H9 (cell line): ENCODE results near the gene ARPC1A. TPM values are rescaled to one million over a fixed set of nuclear protein-coding genes. Genes with fewer than 3 reads are reported as not detected.

ENCODE experiments used
- DNase-seq: peaks from one replicate; pipeline ENCODE4 v3.0.0-alpha.2; 2017
- H2AFZ ChIP-seq: one replicate; pipeline ENCODE4 v1.6.1; 2013; ENCODE audit warnings: mild to moderate bottlenecking, low read length, control low read depth, moderate library complexity
- H2AK5ac ChIP-seq: 2 replicates; pipeline ENCODE4 v1.6.1; 2013; ENCODE audit warnings: low read length, control low read depth, mixed read lengths; ENCODE audit not compliant: insufficient read length
- H2BK120ac ChIP-seq: one replicate; pipeline ENCODE4 v1.6.1; 2013; ENCODE audit warnings: low read depth, mild to moderate bottlenecking, low read length, control low read depth, inconsistent platforms; ENCODE audit not compliant: poor library complexity, severe bottlenecking
- H2BK12ac ChIP-seq: 2 replicates; pipeline ENCODE4 v1.6.1; 2013; ENCODE audit warnings: low read length, control low read depth, mixed read lengths, low read depth; ENCODE audit not compliant: insufficient read length
- H2BK15ac ChIP-seq: 2 replicates; pipeline ENCODE4 v1.6.1; 2013; ENCODE audit warnings: low read depth, low read length, control low read depth
- H2BK20ac ChIP-seq: one replicate; pipeline ENCODE4 v1.6.1; 2013; ENCODE audit warnings: low read depth, mild to moderate bottlenecking, low read length, control low read depth, inconsistent platforms; ENCODE audit not compliant: poor library complexity, severe bottlenecking
- H2BK5ac ChIP-seq: 2 replicates; pipeline ENCODE4 v1.6.1; 2013; ENCODE audit warnings: low read length, control low read depth, mixed read lengths; ENCODE audit not compliant: insufficient read length
- H3K14ac ChIP-seq: 2 replicates; pipeline ENCODE4 v1.6.1; 2013; ENCODE audit warnings: low read length, control low read depth; ENCODE audit not compliant: insufficient read depth
- H3K18ac ChIP-seq: 2 replicates; pipeline ENCODE4 v1.6.1; 2013; ENCODE audit warnings: low read depth, mild to moderate bottlenecking, mixed read lengths, low read length, control low read depth; ENCODE audit not compliant: insufficient read length
- H3K23ac ChIP-seq: 2 replicates; pipeline ENCODE4 v1.6.1; 2013; ENCODE audit warnings: low read length, control low read depth, mixed read lengths, low read depth; ENCODE audit not compliant: insufficient read length
- H3K23me2 ChIP-seq: 2 replicates; pipeline ENCODE4 v1.6.1; 2013; ENCODE audit warnings: low read depth, mild to moderate bottlenecking, mixed read lengths, low read length, control low read depth; ENCODE audit not compliant: insufficient read length, poor library complexity, severe bottlenecking
- H3K27ac ChIP-seq: 2 replicates; pipeline ENCODE4 v1.5.1; 2013; ENCODE audit warnings: low read length, control low read depth, mixed read lengths, low read depth; ENCODE audit not compliant: insufficient read length
- H3K27me3 ChIP-seq: 2 replicates; pipeline ENCODE4 v1.6.1; 2013; ENCODE audit warnings: low read length, control low read depth, inconsistent platforms; ENCODE audit not compliant: insufficient read depth
- H3K4ac ChIP-seq: 2 replicates; pipeline ENCODE4 v1.6.1; 2013; ENCODE audit warnings: low read depth, mild to moderate bottlenecking, control low read depth, inconsistent platforms, low read length, moderate library complexity
- H3K4me1 ChIP-seq: 2 replicates; pipeline ENCODE4 v1.6.1; 2013; ENCODE audit warnings: low read length, control low read depth, inconsistent platforms; ENCODE audit not compliant: insufficient read depth
- H3K4me2 ChIP-seq: 2 replicates; pipeline ENCODE4 v1.6.1; 2013; ENCODE audit warnings: low read length, control low read depth, mixed read lengths; ENCODE audit not compliant: insufficient read length, insufficient read depth
- H3K56ac ChIP-seq: 2 replicates; pipeline ENCODE4 v1.6.1; 2013; ENCODE audit warnings: low read depth, mild to moderate bottlenecking, mixed read lengths, low read length, control low read depth; ENCODE audit not compliant: insufficient read length
- H3K79me1 ChIP-seq: 2 replicates; pipeline ENCODE4 v1.6.1; 2013; ENCODE audit warnings: low read depth, mild to moderate bottlenecking, moderate library complexity, low read length, control low read depth, inconsistent platforms; ENCODE audit not compliant: insufficient read depth, poor library complexity, severe bottlenecking
- H3K79me2 ChIP-seq: 2 replicates; pipeline ENCODE4 v1.6.1; 2013; ENCODE audit warnings: low read length, control low read depth, inconsistent platforms; ENCODE audit not compliant: insufficient read depth
- H3K9ac ChIP-seq: 2 replicates; pipeline ENCODE4 v1.6.1; 2013; ENCODE audit warnings: low read length, control low read depth, mixed read lengths; ENCODE audit not compliant: insufficient read length; ENCODE audit errors: extremely low read depth
- H3K9me3 ChIP-seq: one replicate; pipeline ENCODE4 v1.6.1; 2013; ENCODE audit warnings: low read depth, low read length, inconsistent platforms; ENCODE audit not compliant: control insufficient read depth
- H3T11ph ChIP-seq: one replicate; pipeline ENCODE4 v1.6.1; 2013; ENCODE audit warnings: mild to moderate bottlenecking, low read length, control low read depth, inconsistent platforms
- H4K20me1 ChIP-seq: one replicate; pipeline ENCODE4 v1.6.1; 2013; ENCODE audit not compliant: control insufficient read depth, insufficient read length, insufficient read depth
- H4K5ac ChIP-seq: 2 replicates; pipeline ENCODE4 v1.6.1; 2013; ENCODE audit warnings: low read depth, mild to moderate bottlenecking, mixed read lengths, low read length, control low read depth; ENCODE audit not compliant: insufficient read length
- H4K8ac ChIP-seq: replicated peaks from 2 replicates; pipeline ENCODE4 v1.6.1; 2013; ENCODE audit warnings: low read length, control low read depth, mixed read lengths, low read depth; ENCODE audit not compliant: insufficient read length
- H4K91ac ChIP-seq: 2 replicates; pipeline ENCODE4 v1.6.1; 2013; ENCODE audit warnings: low read depth, mild to moderate bottlenecking, moderate library complexity, mixed read lengths, low read length, control low read depth; ENCODE audit not compliant: insufficient read length
- H3K27ac Mint-ChIP-seq, 3 experiments: 2 replicates in 2 of 3; 3 replicates in 1 of 3; pipeline ENCODE4 v1.8.0; 2020 to 2021; ENCODE audit warnings: mixed read lengths in 3 of 3, mild to moderate bottlenecking in 1 of 3, moderate library complexity in 1 of 3
- H3K27me3 Mint-ChIP-seq: 2 replicates; pipeline ENCODE4 v1.8.0; 2021; ENCODE audit warnings: low read depth, mild to moderate bottlenecking, moderate library complexity, mixed read lengths
- H3K36me3 Mint-ChIP-seq, 3 experiments: 2 replicates in 2 of 3; 3 replicates in 1 of 3; pipeline ENCODE4 v1.8.0; 2020 to 2021; ENCODE audit warnings: low read depth in 3 of 3, mixed read lengths in 3 of 3; ENCODE audit not compliant: insufficient read depth in 1 of 3
- H3K4me1 Mint-ChIP-seq, 2 experiments: 2 replicates each; pipeline ENCODE4 v1.8.0; 2020; ENCODE audit warnings: mixed read lengths in 2 of 2
- H3K4me3 Mint-ChIP-seq, 2 experiments: 2 replicates in 1 of 2; 3 replicates in 1 of 2; pipeline ENCODE4 v1.8.0; 2020 to 2021; ENCODE audit warnings: mild to moderate bottlenecking in 2 of 2, mixed read lengths in 2 of 2, moderate library complexity in 1 of 2
- H3K9me3 Mint-ChIP-seq, 2 experiments: 2 replicates in 1 of 2; 3 replicates in 1 of 2; pipeline ENCODE4 v1.8.0; 2020; ENCODE audit warnings: mild to moderate bottlenecking in 2 of 2, mixed read lengths in 2 of 2, moderate library complexity in 1 of 2
- WGBS: extraction: QIAGEN DNeasy Blood & Tissue Kit; methylation state at CpG from one replicate; pipeline ENCODE4 v1.1.7; 2013; ENCODE audit warnings: missing lambda C conversion rate, low lambda C conversion rate, mixed read lengths; ENCODE audit not compliant: insufficient read length; ENCODE audit errors: extremely low coverage; 5-methylcytosine and 5-hydroxymethylcytosine counted together
- total RNA-seq: library from RNA; stranded (reverse); gene quantifications from 2 replicates; pipeline ENCODE4 v1.2.1, GENCODE V29; 2021
- TF ChIP-seq, protein P1 (sequence below): fragments of 200-600 bp; sonication (generic); conservative IDR thresholded peaks from 3 replicates; pipeline ENCODE4 v1.8.0; 2021; ENCODE audit warnings: antibody characterized with exemption, mild to moderate bottlenecking

The ARPC1A gene
- total RNA-seq, 1 experiment from 2014 or later = 169 TPM

DNA sequence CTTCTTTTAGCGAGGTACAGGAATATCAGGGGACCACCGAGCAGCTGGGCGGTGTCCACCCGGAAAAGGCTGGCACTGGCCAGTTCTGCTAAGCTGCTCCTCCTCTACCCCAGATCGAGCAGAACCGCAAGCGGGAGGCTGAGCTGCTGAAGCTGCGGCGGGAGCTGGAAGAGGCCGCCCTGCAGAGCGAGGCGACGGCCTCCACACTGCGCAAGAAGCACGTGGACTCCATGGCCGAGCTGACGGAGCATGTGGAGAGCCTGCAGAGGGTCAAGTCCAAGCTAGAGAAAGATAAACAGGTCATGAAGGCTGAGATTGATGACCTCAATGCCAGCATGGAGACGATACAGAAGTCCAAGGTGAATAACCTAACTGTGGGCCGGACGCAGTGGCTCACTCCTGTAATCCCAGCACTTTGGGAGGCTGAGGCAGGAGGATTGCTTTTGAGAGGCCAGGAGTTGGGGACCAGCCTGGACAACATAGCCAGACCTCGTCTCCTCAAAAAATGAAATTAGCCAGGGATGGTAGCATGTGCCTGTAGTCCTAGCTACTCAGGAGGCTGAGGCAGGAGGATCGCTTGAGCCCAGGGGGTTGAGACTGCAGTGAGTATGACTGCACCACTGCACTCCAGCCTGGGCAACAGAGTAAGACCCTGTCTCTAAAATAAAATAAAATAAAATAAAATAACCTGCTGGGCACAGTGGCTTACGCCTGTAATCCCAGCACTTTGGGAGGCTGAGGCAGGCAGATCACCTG, 37.7 kb upstream of the ARPC1A start:
- Histone ChIP-seq H3K79me1 (no peaks in the 10 kb centered on the region), H3K23me2 (no peaks in the 10 kb centered on the region), H3K4me1 (no peaks in the 10 kb centered on the region; the same call in 1 of the 2 replicates), H3K18ac (no peak overlapping the region), H3K4me2 (no peak overlapping the region), H3K14ac (no peak overlapping the region), H3K4ac (no peak overlapping the region), H4K91ac (no peak overlapping the region), H3K56ac (no peak overlapping the region), H4K5ac (no peak overlapping the region), H3K9ac (no peak overlapping the region), H2BK5ac (no peak overlapping the region), H2AFZ (no peak overlapping the region), H3K27me3 (no peaks in the 10 kb centered on the region), H2AK5ac (no peak overlapping the region), H2BK15ac (no peak overlapping the region), H2BK12ac (no peak overlapping the region), H2BK20ac (no peak overlapping the region), H2BK120ac (no peak overlapping the region), H3T11ph (no peak overlapping the region), H3K79me2 (no peaks in the 10 kb centered on the region), H3K27ac (no peak overlapping the region), H4K8ac (no peak overlapping the region), H3K23ac (no peak overlapping the region), H3K9me3 (no peaks in the 10 kb centered on the region), H4K20me1 (no peaks in the 10 kb centered on the region)
- Mint-ChIP-seq H3K36me3 (no peaks in the 10 kb centered on the region), H3K9me3 (no peaks in the 10 kb centered on the region), H3K27ac (peak overlapping the region in 1 of 3 experiments; percentile 68; a peak in 1 of 7 replicates), H3K4me3 (no peak overlapping the region), H3K27me3 (no peaks in the 10 kb centered on the region), H3K4me1 (peaks cover 6% of the 10 kb centered on the region in 2 experiments)
- DNase-seq = no peak
- no CpG with 5 or more reads among the region's 23 CpGs for WGBS
- TF ChIP-seq, protein P1, sequence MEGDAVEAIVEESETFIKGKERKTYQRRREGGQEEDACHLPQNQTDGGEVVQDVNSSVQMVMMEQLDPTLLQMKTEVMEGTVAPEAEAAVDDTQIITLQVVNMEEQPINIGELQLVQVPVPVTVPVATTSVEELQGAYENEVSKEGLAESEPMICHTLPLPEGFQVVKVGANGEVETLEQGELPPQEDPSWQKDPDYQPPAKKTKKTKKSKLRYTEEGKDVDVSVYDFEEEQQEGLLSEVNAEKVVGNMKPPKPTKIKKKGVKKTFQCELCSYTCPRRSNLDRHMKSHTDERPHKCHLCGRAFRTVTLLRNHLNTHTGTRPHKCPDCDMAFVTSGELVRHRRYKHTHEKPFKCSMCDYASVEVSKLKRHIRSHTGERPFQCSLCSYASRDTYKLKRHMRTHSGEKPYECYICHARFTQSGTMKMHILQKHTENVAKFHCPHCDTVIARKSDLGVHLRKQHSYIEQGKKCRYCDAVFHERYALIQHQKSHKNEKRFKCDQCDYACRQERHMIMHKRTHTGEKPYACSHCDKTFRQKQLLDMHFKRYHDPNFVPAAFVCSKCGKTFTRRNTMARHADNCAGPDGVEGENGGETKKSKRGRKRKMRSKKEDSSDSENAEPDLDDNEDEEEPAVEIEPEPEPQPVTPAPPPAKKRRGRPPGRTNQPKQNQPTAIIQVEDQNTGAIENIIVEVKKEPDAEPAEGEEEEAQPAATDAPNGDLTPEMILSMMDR = no peak
